Esophagus squamous epithelium (tissue), 4 donors: ENCODE measurements around the gene SGSM1.

Experiments
- CTCF ChIP-seq, 6 experiments: fragments of 450-650 bp in 4 of 6; fragments of 200-600 bp in 2 of 6; sonication (generic) in 2 of 6; IDR thresholded peaks; one replicate each; pipeline ENCODE4 v1.5.1; 2016 to 2019; ENCODE audit warnings: antibody characterized with exemption in 6 of 6, mild to moderate bottlenecking in 4 of 6, moderate library complexity in 4 of 6
- POLR2A ChIP-seq, 4 donors: fragments of 450-650 bp; IDR thresholded peaks; one replicate each; pipeline ENCODE4 v1.6.1; 2017; ENCODE audit warnings: antibody characterized with exemption in 4 of 4, mild to moderate bottlenecking in 4 of 4, moderate library complexity in 3 of 4

- TF ChIP-seq CTCF (IDR thresholded peaks at IDR 0.05) = no peak
- TF ChIP-seq POLR2A (IDR thresholded peaks at IDR 0.05) = no peak
Measured at GRCh38 chr22:24843048-24843447, 37.0 kb downstream of the SGSM1 start.
